Gastrocnemius medialis (tissue), 4 donors: Measurements from ENCODE around the gene SMYD3.

Experiments
- POLR2A ChIP-seq, 2 donors: fragments of 450-650 bp; IDR thresholded peaks; one replicate each; pipeline ENCODE4 v1.6.1; 2017; ENCODE audit warnings: antibody characterized with exemption in 2 of 2, mild to moderate bottlenecking in 2 of 2, moderate library complexity in 2 of 2
- TF ChIP-seq, protein P1 (sequence below), 5 experiments: fragments of 450-650 bp in 3 of 5; fragments of 200-600 bp in 2 of 5; sonication (generic) in 2 of 5; IDR thresholded peaks in 4 of 5; conservative IDR thresholded peaks in 1 of 5; 1 replicate in 4 of 5; 2 replicates in 1 of 5; pipeline ENCODE4 v1.5.1; 2016 to 2019; ENCODE audit warnings: antibody characterized with exemption in 5 of 5, mild to moderate bottlenecking in 3 of 5, moderate library complexity in 3 of 5

GRCh38 chr1:245971711-245972085, 535.4 kb downstream of the SMYD3 start:
- TF ChIP-seq, protein P1, sequence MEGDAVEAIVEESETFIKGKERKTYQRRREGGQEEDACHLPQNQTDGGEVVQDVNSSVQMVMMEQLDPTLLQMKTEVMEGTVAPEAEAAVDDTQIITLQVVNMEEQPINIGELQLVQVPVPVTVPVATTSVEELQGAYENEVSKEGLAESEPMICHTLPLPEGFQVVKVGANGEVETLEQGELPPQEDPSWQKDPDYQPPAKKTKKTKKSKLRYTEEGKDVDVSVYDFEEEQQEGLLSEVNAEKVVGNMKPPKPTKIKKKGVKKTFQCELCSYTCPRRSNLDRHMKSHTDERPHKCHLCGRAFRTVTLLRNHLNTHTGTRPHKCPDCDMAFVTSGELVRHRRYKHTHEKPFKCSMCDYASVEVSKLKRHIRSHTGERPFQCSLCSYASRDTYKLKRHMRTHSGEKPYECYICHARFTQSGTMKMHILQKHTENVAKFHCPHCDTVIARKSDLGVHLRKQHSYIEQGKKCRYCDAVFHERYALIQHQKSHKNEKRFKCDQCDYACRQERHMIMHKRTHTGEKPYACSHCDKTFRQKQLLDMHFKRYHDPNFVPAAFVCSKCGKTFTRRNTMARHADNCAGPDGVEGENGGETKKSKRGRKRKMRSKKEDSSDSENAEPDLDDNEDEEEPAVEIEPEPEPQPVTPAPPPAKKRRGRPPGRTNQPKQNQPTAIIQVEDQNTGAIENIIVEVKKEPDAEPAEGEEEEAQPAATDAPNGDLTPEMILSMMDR (IDR thresholded peaks at IDR 0.05 in 4 of 5, conservative IDR thresholded peaks at IDR 0.05 in 1 of 5): no peak
- no peak for TF ChIP-seq POLR2A (IDR thresholded peaks at IDR 0.05)
